Choroid plexus epithelial cell (primary cell): Measurements from ENCODE around the gene CEACAM6.

Experiments used
- DNase-seq: peaks from one replicate; pipeline ENCODE4 v3.0.0-alpha.2; 2010; ENCODE audit warnings: low read depth
- H3K4me3 ChIP-seq: 2 replicates; pipeline ENCODE4 v1.5.1; 2011; ENCODE audit warnings: low read depth, mild to moderate bottlenecking, control low read depth, low read length, moderate library complexity
- CTCF ChIP-seq: conservative IDR thresholded peaks from 2 replicates; pipeline ENCODE4 v1.5.1; 2011; ENCODE audit warnings: low read depth, mild to moderate bottlenecking, control low read depth, inconsistent platforms, low read length, moderate library complexity

The CEACAM6 gene

GRCh38 chr19:41769608-41770007 lies 14.3 kb downstream of the CEACAM6 start:
- no peak for TF ChIP-seq CTCF
- no peak for DNase-seq
- H3K4me3 ChIP-seq, result no peak overlapping the region

DNA sequence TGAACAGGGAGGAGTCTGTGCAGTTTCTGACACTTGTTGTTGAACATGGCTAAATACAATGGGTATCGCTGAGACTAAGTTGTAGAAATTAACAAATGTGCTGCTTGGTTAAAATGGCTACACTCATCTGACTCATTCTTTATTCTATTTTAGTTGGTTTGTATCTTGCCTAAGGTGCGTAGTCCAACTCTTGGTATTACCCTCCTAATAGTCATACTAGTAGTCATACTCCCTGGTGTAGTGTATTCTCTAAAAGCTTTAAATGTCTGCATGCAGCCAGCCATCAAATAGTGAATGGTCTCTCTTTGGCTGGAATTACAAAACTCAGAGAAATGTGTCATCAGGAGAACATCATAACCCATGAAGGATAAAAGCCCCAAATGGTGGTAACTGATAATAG lies 16.1 kb downstream of the CEACAM6 start:
- no peak for TF ChIP-seq CTCF
- DNase-seq, result no peak

GRCh38 chr19:41774515-41774980 lies 19.2 kb downstream of the CEACAM6 start:
- DNase-seq, result no peak
- no peak for TF ChIP-seq CTCF
- H3K4me3 ChIP-seq, result no peak overlapping the region

More for the DNA sequence above, 16.1 kb downstream of the CEACAM6 start:
- no peak overlapping the region for H3K4me3 ChIP-seq

DNA sequence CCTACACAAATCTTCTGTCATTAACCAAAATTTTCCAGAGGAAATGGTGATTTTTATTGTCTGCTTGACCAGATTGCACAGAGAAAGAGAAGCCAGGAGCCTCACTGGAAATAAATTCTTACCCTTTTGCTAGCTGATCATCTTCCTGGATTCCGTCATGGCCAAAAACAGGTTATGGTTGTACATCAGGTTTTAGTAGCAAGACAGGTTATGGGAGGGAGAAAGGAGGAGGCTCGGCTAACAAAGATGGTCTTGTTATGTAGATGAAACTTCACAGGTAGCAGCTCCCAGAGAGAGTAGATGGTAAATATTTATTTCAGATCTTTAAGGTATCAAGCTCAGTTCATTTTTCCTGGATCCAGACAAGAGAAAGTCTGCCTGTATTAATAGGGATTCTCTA lies 21.4 kb downstream of the CEACAM6 start:
- no peak overlapping the region for H3K4me3 ChIP-seq
- TF ChIP-seq CTCF, result no peak
- DNase-seq, result no peak

- no peak for TF ChIP-seq CTCF
- no peak overlapping the region for H3K4me3 ChIP-seq
- no peak for DNase-seq
Measured at GRCh38 chr19:41783612-41784011, 28.3 kb downstream of the CEACAM6 start.

GRCh38 chr19:41784312-41784711 lies 29.0 kb downstream of the CEACAM6 start:
- no peak for DNase-seq
- H3K4me3 ChIP-seq, result no peak overlapping the region

More at GRCh38 chr19:41784312-41784711, 29.0 kb downstream of the CEACAM6 start:
- TF ChIP-seq CTCF, result no peak
